Endothelial cell of umbilical vein (primary cell): Measurements from ENCODE around the gene MED4.
A peak's percentile ranks its signal among the peaks of the same experiment; 100 is the strongest.

ENCODE experiments used
- CTCF ChIP-seq, 2 donors: IDR thresholded peaks; 1 replicate in 1 of 2; 2 replicates in 1 of 2; pipeline ENCODE4 v1.5.1; 2011; ENCODE audit warnings: low read length in 2 of 2, mild to moderate bottlenecking in 2 of 2, moderate library complexity in 2 of 2, control low read depth in 1 of 2, inconsistent platforms in 1 of 2, low read depth in 1 of 2; ENCODE audit not compliant: insufficient read depth in 1 of 2; ENCODE audit errors: extremely low read depth in 1 of 2
- EZH2 ChIP-seq: IDR thresholded peaks from 2 replicates; pipeline ENCODE4 v1.6.1; 2012; ENCODE audit warnings: borderline replicate concordance, low read depth, mild to moderate bottlenecking, moderate library complexity, low read length, inconsistent platforms; ENCODE audit not compliant: severe bottlenecking
- JUN ChIP-seq: IDR thresholded peaks from 2 replicates; pipeline ENCODE4 v1.6.1; 2011; ENCODE audit warnings: borderline replicate concordance, low read depth; ENCODE audit not compliant: insufficient read length, insufficient read depth
- MAX ChIP-seq: IDR thresholded peaks from 2 replicates; pipeline ENCODE4 v1.6.1; 2011; ENCODE audit not compliant: insufficient read depth, insufficient read length
- POLR2A ChIP-seq: IDR thresholded peaks from 2 replicates; pipeline ENCODE4 v1.6.1; 2012; ENCODE audit warnings: low read depth, mild to moderate bottlenecking, control low read depth, low read length
- POLR2AphosphoS5 ChIP-seq: IDR thresholded peaks from 2 replicates; pipeline ENCODE4 v1.6.1; 2012; ENCODE audit warnings: low read depth, mild to moderate bottlenecking, control low read depth, low read length, moderate library complexity; ENCODE audit not compliant: insufficient read depth

DNA sequence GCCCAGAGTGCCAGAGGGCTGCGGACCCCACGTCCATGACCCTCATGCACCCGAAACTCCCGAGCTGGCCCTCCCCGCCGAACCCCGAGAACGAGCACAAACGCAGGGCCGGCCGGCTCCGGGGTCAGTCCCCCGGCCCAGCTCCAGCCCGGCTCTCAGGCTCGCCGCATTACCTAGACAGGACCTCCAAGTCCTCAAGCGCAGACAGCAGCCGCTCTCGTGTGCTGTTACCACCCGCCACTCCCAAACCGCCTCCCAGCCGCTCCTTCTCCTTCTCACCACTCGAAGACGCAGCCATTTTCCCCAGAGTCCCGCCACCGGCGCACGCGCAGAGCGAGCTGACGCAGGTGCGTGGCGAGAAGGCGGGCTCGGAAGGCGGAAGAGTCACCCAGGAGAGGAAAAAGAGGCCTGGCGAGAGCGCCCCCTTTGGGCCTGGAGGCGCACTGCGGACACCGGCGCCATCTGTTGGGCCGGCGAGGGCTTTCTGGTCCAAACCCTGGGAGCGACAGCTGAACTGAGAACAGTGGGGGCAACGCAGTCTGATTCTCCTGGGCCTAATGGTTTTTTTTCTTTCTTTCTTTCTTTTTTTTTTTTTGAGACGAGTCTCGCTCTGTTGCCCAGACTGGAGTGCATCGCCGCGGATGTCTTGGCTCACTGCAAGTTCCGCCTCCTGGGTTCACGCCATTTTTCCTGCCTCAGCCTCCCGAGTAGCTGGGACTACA, at the start of gene MED4:
- TF ChIP-seq CTCF (IDR thresholded peaks at IDR 0.05; ENCODE audit: extremely low read depth in 1 of 2, insufficient read depth in 1 of 2, low read depth in 1 of 2, low read length in 2 of 2), result peak; percentile 100
- peak; percentile 91 for TF ChIP-seq POLR2A
- TF ChIP-seq JUN, result no peak
- TF ChIP-seq POLR2AphosphoS5, result peak; percentile 88
- TF ChIP-seq EZH2, result no peak
- no peak for TF ChIP-seq MAX
